HepG2 (cell line): ENCODE results near the gene NCOA7. TPM values are rescaled to one million over a fixed set of nuclear protein-coding genes. Genes with fewer than 3 reads are reported as not detected.
A peak's percentile ranks its signal among the peaks of the same experiment; 100 is the strongest.

Experiments
- ATAC-seq: fragments of 200-7000 bp; cut with Tn5 transposase; 3 replicates; pipeline ENCODE4 v1.9.1; 2020; ENCODE audit warnings: mild to moderate bottlenecking, moderate library complexity
- BruUV-seq: library from RNA; stranded (reverse); fragments of 400-500 nt; replicated peaks from 2 replicates; lab custom pipeline; 2021; lab: Mats Ljungman, UMichigan
- CTCF ChIA-PET: fragments of 300-600 bp; formaldehyde crosslinking; extraction: SDS; loops from one replicate; lab custom pipeline; 2021; ENCODE audit warnings: low total read pairs, inconsistent platforms, low intra/inter-chr PET ratio; lab: Yijun Ruan, JAX
- POLR2A ChIA-PET: fragments of 350-600 bp; sonication (Branson Sonifier 250); formaldehyde crosslinking; loops from one replicate; lab custom pipeline; 2020; ENCODE audit warnings: antibody characterized with exemption, inconsistent platforms; lab: Yijun Ruan, JAX
- DNase-seq: peaks from one replicate; pipeline ENCODE4 v3.0.0-alpha.2; 2015; ENCODE audit warnings: low spot score
- FAIRE-seq: peaks from 3 replicates; lab custom pipeline; 2011; peaks lifted over from hg19 to GRCh38; lab: Jason Lieb, UNC
- H2AFZ ChIP-seq: one replicate; pipeline ENCODE4 v1.6.1; 2011; ENCODE audit warnings: low read length, inconsistent platforms
- H3K27ac ChIP-seq: fragments of 300-600 bp; 3 replicates; pipeline ENCODE4 v1.8.0; 2011; ENCODE audit warnings: mixed run types, mild to moderate bottlenecking, mixed read lengths, low read length, inconsistent platforms; ENCODE audit not compliant: insufficient read depth; ENCODE audit errors: extremely low read length
- H3K27me3 ChIP-seq, 2 experiments: fragments of 200-600 bp in 1 of 2; 2 replicates in 1 of 2; 3 replicates in 1 of 2; pipeline versions ENCODE4 v1.6.0 to v1.8.0; 2011; ENCODE audit warnings: low read length in 2 of 2, mild to moderate bottlenecking in 2 of 2, moderate library complexity in 2 of 2, inconsistent platforms in 1 of 2; ENCODE audit not compliant: insufficient read depth in 2 of 2, control insufficient read depth in 1 of 2
- H3K36me3 ChIP-seq, 2 experiments: fragments of 200-600 bp in 1 of 2; replicated peaks in 1 of 2; 2 replicates in 1 of 2; 3 replicates in 1 of 2; pipeline versions ENCODE4 v1.5.1 to v1.8.0; 2011; ENCODE audit warnings: low read length in 2 of 2, inconsistent platforms in 1 of 2; ENCODE audit not compliant: insufficient read depth in 2 of 2, control insufficient read depth in 1 of 2
- H3K4me1 ChIP-seq: 2 replicates; pipeline ENCODE4 v1.5.1; 2012; ENCODE audit warnings: low read length, inconsistent platforms; ENCODE audit not compliant: insufficient read depth
- H3K4me2 ChIP-seq: 2 replicates; pipeline ENCODE4 v1.6.0; 2011; ENCODE audit warnings: low read depth, low read length, inconsistent platforms
- H3K4me3 ChIP-seq, 3 experiments: fragments of 200-600 bp in 1 of 3; sonication (generic), shearing (Covaris generic) in 1 of 3; replicated peaks in 1 of 3; 2 replicates each; pipeline ENCODE4 v1.5.1; 2011 to 2016; ENCODE audit warnings: low read length in 3 of 3, inconsistent platforms in 2 of 3, low read depth in 2 of 3, mild to moderate bottlenecking in 2 of 3, control low read depth in 1 of 3, mixed read lengths in 1 of 3; ENCODE audit not compliant: insufficient read depth in 1 of 3
- H3K79me2 ChIP-seq: one replicate; pipeline ENCODE4 v1.6.1; 2011; ENCODE audit warnings: low read length, inconsistent platforms; ENCODE audit not compliant: insufficient read depth
- H3K9ac ChIP-seq: 2 replicates; pipeline ENCODE4 v1.6.0; 2011; ENCODE audit warnings: mild to moderate bottlenecking, low read depth, low read length, inconsistent platforms; ENCODE audit not compliant: insufficient read depth
- H3K9me3 ChIP-seq: 2 replicates; pipeline ENCODE4 v1.5.1; 2012; ENCODE audit warnings: mild to moderate bottlenecking, low read length
- H4K20me1 ChIP-seq: 2 replicates; pipeline ENCODE4 v1.6.0; 2011; ENCODE audit warnings: inconsistent platforms, mild to moderate bottlenecking, low read length, moderate library complexity; ENCODE audit not compliant: insufficient read depth
- AHR ChIP-seq: IDR thresholded peaks from 2 replicates; pipeline ENCODE4 v1.6.1; 2018; ENCODE audit warnings: missing genetic modification reagents, missing compliant biosample characterization
- CBX2 ChIP-seq, 2 experiments: fragments of 200-600 bp in 1 of 2; sonication (generic); formaldehyde crosslinking in 1 of 2; IDR thresholded peaks; 2 replicates each; pipeline versions ENCODE4 v1.7.0 to v1.8.1; 2018 to 2022; ENCODE audit warnings: low read depth in 2 of 2, low read length in 1 of 2, mild to moderate bottlenecking in 1 of 2, missing genetic modification reagents in 1 of 2
- KLF9 ChIP-seq: IDR thresholded peaks from 2 replicates; pipeline ENCODE4 v1.6.1; 2016; ENCODE audit warnings: low read depth
- SKIL ChIP-seq: sonication (generic); formaldehyde crosslinking; IDR thresholded peaks from 2 replicates; pipeline ENCODE4 v1.8.0; 2022; ENCODE audit warnings: missing genetic modification reagents, mild to moderate bottlenecking, moderate library complexity, borderline replicate concordance
- ZBTB20 ChIP-seq: sonication (generic); formaldehyde crosslinking; IDR thresholded peaks from 2 replicates; pipeline ENCODE4 v1.8.1; 2023; ENCODE audit warnings: missing genetic modification reagents, low read depth, mild to moderate bottlenecking, borderline replicate concordance
- ZBTB34 ChIP-seq: sonication (generic); formaldehyde crosslinking; IDR thresholded peaks from 2 replicates; pipeline ENCODE4 v1.8.0; 2022; ENCODE audit warnings: mild to moderate bottlenecking, missing genetic modification reagents
- ZBTB8A ChIP-seq: sonication (generic); formaldehyde crosslinking; IDR thresholded peaks from 2 replicates; pipeline ENCODE4 v1.4.0; 2020; ENCODE audit warnings: mild to moderate bottlenecking, low read depth, missing genetic modification reagents, borderline replicate concordance
- ZNF138 ChIP-seq: sonication (generic); formaldehyde crosslinking; IDR thresholded peaks from 2 replicates; pipeline ENCODE4 v1.5.0; 2020; ENCODE audit warnings: mild to moderate bottlenecking, low read depth, missing genetic modification reagents
- ZNF33B ChIP-seq: sonication (generic); formaldehyde crosslinking; IDR thresholded peaks from 2 replicates; pipeline ENCODE4 v1.5.1; 2020; ENCODE audit warnings: mild to moderate bottlenecking, missing genetic modification reagents
- ZNF724P ChIP-seq: sonication (generic); formaldehyde crosslinking; IDR thresholded peaks from 2 replicates; pipeline ENCODE4 v1.8.0; 2022; ENCODE audit warnings: missing genetic modification reagents, borderline replicate concordance
- ZSCAN22 ChIP-seq: sonication (generic); formaldehyde crosslinking; IDR thresholded peaks from 2 replicates; pipeline ENCODE4 v1.4.0; 2020; ENCODE audit warnings: mild to moderate bottlenecking, missing genetic modification reagents
- ZSCAN9 ChIP-seq: IDR thresholded peaks from 2 replicates; pipeline ENCODE4 v1.6.1; 2016; ENCODE audit warnings: borderline replicate concordance
- WGBS: methylation state at CpG from one replicate; pipeline ENCODE4 v1.1.6; 2017; ENCODE audit warnings: low lambda C conversion rate; 5-methylcytosine and 5-hydroxymethylcytosine counted together
- in situ Hi-C: cut with HindIII; loops from 2 replicates; pipeline ENCODE4 v1.10.0; 2017; ENCODE audit warnings: low pct_unique_long_range_greater_than_20kb; ENCODE audit not compliant: extremely low pct_ligation_motif_present
- intact Hi-C: fragments of 100-400 bp; cut with micrococcal nuclease; formaldehyde crosslinking; loops from one replicate; pipeline ENCODE4 v1.10.0; 2022; ENCODE audit not compliant: unreplicated experiment
- polyA plus RNA-seq, 8 experiments: library from polyadenylated mRNA; depleted of rRNA in 3 of 8; stranded (reverse) in 7 of 8; unstranded in 1 of 8; fragments of >200 nt; fragmentation: Illumina TruSeq in 4 of 8; extraction: Trizol in 4 of 8; gene quantifications; 2 replicates each; pipeline versions ENCODE4 v1.2.1 to v1.2.3, GENCODE V29; 2011 to 2016; ENCODE audit warnings: low read depth in 4 of 8, missing spikeins in 1 of 8, mixed read lengths in 1 of 8; ENCODE audit not compliant: insufficient read depth in 1 of 8
- total RNA-seq, 5 experiments: library from RNA; depleted of rRNA; stranded (reverse); fragments of >200 nt; fragmentation: Illumina TruSeq; extraction: Trizol; gene quantifications; 2 replicates each; pipeline ENCODE4 v1.2.3, GENCODE V29; 2016; ENCODE audit warnings: low read depth in 1 of 5
- TF ChIP-seq, protein P1 (sequence below), 2 experiments: sonication (generic) in 1 of 2; formaldehyde crosslinking in 1 of 2; IDR thresholded peaks; 2 replicates each; pipeline versions ENCODE4 v1.4.0 to v1.6.1; 2016 to 2020; ENCODE audit warnings: borderline replicate concordance in 1 of 2, low read depth in 1 of 2, mild to moderate bottlenecking in 1 of 2, missing genetic modification reagents in 1 of 2

The NCOA7 gene
- total and polyA plus RNA-seq, 2 of the 13 experiments (the other 11 are each of a cell fraction or from before 2014, with no cell fraction given): 13.6 to 20.8 TPM

- no peaks in the 10 kb centered on the region for H3K79me2 ChIP-seq
- peak overlapping the region; percentile 37 for H3K27ac ChIP-seq
- ChIA-PET CTCF (no interaction called here), POLR2A (interaction anchor here (1.0 kb wide), 1 partner anchor 28 kb away, joined by 3 read pairs; the partner anchor contains the start of gene NCOA7)
- peaks cover 71% of the 10 kb centered on the region for H3K4me1 ChIP-seq
- in situ Hi-C loops: no loop called here
- H3K36me3 ChIP-seq: no peaks in the 10 kb centered on the region; a peak in 1 of 5 replicates
- peak overlapping the region; percentile 37; the same call in 1 of the 2 replicates for H3K4me2 ChIP-seq
- FAIRE-seq: no peak
- no peak overlapping the region for H3K9ac ChIP-seq
- no peaks in the 10 kb centered on the region for H3K9me3 ChIP-seq
- BruUV-seq: no TSS peak
- DNase-seq: no peak
- H4K20me1 ChIP-seq: no peaks in the 10 kb centered on the region
- TF ChIP-seq ZBTB8A (no peak), AHR (CRISPR knock-in tag) (no peak), CBX2 (IDR thresholded peaks at IDR 0.05; ENCODE audit: low read depth, low read length) (no peak), CBX2 (CRISPR knock-in tag; IDR thresholded peaks at IDR 0.05; ENCODE audit: low read depth) (no peak), KLF9 (CRISPR knock-in tag) (no peak), ZBTB20 (CRISPR knock-in tag) (no peak), SKIL (CRISPR knock-in tag) (no peak), ZSCAN9 (CRISPR knock-in tag) (no peak), ZNF138 (no peak), ZBTB34 (CRISPR knock-in tag) (no peak), ZNF33B (CRISPR knock-in tag) (no peak), ZSCAN22 (CRISPR knock-in tag) (no peak), ZNF724P (CRISPR knock-in tag) (no peak)
- TF ChIP-seq, protein P1, sequence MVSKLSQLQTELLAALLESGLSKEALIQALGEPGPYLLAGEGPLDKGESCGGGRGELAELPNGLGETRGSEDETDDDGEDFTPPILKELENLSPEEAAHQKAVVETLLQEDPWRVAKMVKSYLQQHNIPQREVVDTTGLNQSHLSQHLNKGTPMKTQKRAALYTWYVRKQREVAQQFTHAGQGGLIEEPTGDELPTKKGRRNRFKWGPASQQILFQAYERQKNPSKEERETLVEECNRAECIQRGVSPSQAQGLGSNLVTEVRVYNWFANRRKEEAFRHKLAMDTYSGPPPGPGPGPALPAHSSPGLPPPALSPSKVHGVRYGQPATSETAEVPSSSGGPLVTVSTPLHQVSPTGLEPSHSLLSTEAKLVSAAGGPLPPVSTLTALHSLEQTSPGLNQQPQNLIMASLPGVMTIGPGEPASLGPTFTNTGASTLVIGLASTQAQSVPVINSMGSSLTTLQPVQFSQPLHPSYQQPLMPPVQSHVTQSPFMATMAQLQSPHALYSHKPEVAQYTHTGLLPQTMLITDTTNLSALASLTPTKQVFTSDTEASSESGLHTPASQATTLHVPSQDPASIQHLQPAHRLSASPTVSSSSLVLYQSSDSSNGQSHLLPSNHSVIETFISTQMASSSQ (IDR thresholded peaks at IDR 0.05; ENCODE audit: low read depth): no peak
- TF ChIP-seq, protein P1 (CRISPR knock-in tag; IDR thresholded peaks at IDR 0.05; ENCODE audit: borderline replicate concordance): no peak
- TF ChIP-seq, all 625 proteins: peak for 0
- Histone ChIP-seq H3K27me3 (no peaks in the 10 kb centered on the region), H2AFZ (no peak overlapping the region), H3K4me3 (no peak overlapping the region)
- no peak for ATAC-seq
- intact Hi-C loops: no loop called here
- 91% methylated on average over 2 of the region's 2 CpGs for WGBS
Observed at GRCh38 chr6:125818225-125818657, 27.5 kb downstream of the NCOA7 start.
